Lower lobe of right lung (tissue), 2 donors: ENCODE data around the gene FRY. TPM values are rescaled to one million over a fixed set of nuclear protein-coding genes. Genes with fewer than 3 reads are reported as not detected.

Experiments used
- ATAC-seq, 2 donors: fragments of 200-7000 bp; cut with Tn5 transposase; one replicate each; pipeline ENCODE4 v1.9.1; 2020 to 2022; ENCODE audit warnings: mild to moderate bottlenecking in 2 of 2, moderate library complexity in 2 of 2
- DNase-seq: peaks from one replicate; pipeline ENCODE4 v3.0.0-alpha.2; 2020
- H3K27ac ChIP-seq: fragments of 200-600 bp; one replicate; pipeline ENCODE4 v1.8.0; 2022
- H3K27me3 ChIP-seq: fragments of 200-600 bp; one replicate; pipeline ENCODE4 v1.8.0; 2022; ENCODE audit warnings: low read depth
- H3K36me3 ChIP-seq: fragments of 200-600 bp; one replicate; pipeline ENCODE4 v1.8.0; 2022; ENCODE audit warnings: mild to moderate bottlenecking
- H3K4me1 ChIP-seq: fragments of 200-600 bp; one replicate; pipeline ENCODE4 v1.8.0; 2022
- H3K4me3 ChIP-seq: fragments of 200-600 bp; one replicate; pipeline ENCODE4 v1.8.0; 2022; ENCODE audit warnings: mild to moderate bottlenecking
- H3K9me3 ChIP-seq: fragments of 200-600 bp; one replicate; pipeline ENCODE4 v1.8.0; 2022
- CTCF ChIP-seq: fragments of 200-600 bp; IDR thresholded peaks from one replicate; pipeline ENCODE4 v1.8.0; 2022; ENCODE audit warnings: antibody characterized with exemption, mild to moderate bottlenecking
- intact Hi-C: fragments of 100-400 bp; cut with DNase I; formaldehyde crosslinking; loops from one replicate; pipeline ENCODE4 v1.11.0; 2022
- total RNA-seq: library from RNA; stranded (reverse); fragmentation: NEBNext Ultra II Directional; extraction: Animal tissue kit (Norgen Biotek cat#: 25700); gene quantifications from one replicate; pipeline ENCODE4 v1.2.1, GENCODE V29; 2021
- donor health status: DM: no; HTN: yes; CAD: no; lungs with severe emphysema.

The FRY gene
- total RNA-seq, 1 donor from 2014 or later, result 93.7 TPM

- Histone ChIP-seq H3K9me3 (no peaks in the 10 kb centered on the region), H3K36me3 (no peaks in the 10 kb centered on the region), H3K27me3 (no peaks in the 10 kb centered on the region), H3K4me3 (no peak overlapping the region), H3K4me1 (peaks cover 16% of the 10 kb centered on the region), H3K27ac (no peak overlapping the region)
- no peak for TF ChIP-seq CTCF
- intact Hi-C loops, result no loop called here
- ATAC-seq (peak; percentile 16 to 60), DNase-seq (peak; percentile 47)
These were observed 134.2 kb downstream of the FRY start for GRCh38 chr13:32165796-32166195.

GRCh38 chr13:32168131-32168530, 136.6 kb downstream of the FRY start:
- no peak for DNase-seq
- Histone ChIP-seq H3K27ac (no peak overlapping the region), H3K9me3 (no peaks in the 10 kb centered on the region), H3K36me3 (no peaks in the 10 kb centered on the region), H3K27me3 (no peaks in the 10 kb centered on the region), H3K4me1 (peaks cover 16% of the 10 kb centered on the region), H3K4me3 (no peak overlapping the region)
- no peak for TF ChIP-seq CTCF
- ATAC-seq, result no peak
- intact Hi-C loops, result no loop called here

- DNase-seq (no peak), ATAC-seq (no peak)
- intact Hi-C loops, result no loop called here
- no peak for TF ChIP-seq CTCF
- Histone ChIP-seq H3K27ac (no peak overlapping the region), H3K4me3 (no peak overlapping the region), H3K27me3 (no peaks in the 10 kb centered on the region), H3K9me3 (no peaks in the 10 kb centered on the region), H3K36me3 (no peaks in the 10 kb centered on the region), H3K4me1 (peaks cover 4% of the 10 kb centered on the region)
These were observed 139.3 kb downstream of the FRY start for GRCh38 chr13:32170841-32171240.

GRCh38 chr13:32173881-32174280, 142.3 kb downstream of the FRY start:
- no peak for DNase-seq
- Histone ChIP-seq H3K36me3 (no peaks in the 10 kb centered on the region), H3K9me3 (no peaks in the 10 kb centered on the region), H3K27me3 (no peaks in the 10 kb centered on the region), H3K27ac (no peak overlapping the region), H3K4me1 (no peaks in the 10 kb centered on the region), H3K4me3 (no peak overlapping the region)
- intact Hi-C loops, result no loop called here
- no peak for ATAC-seq
- no peak for TF ChIP-seq CTCF

DNA sequence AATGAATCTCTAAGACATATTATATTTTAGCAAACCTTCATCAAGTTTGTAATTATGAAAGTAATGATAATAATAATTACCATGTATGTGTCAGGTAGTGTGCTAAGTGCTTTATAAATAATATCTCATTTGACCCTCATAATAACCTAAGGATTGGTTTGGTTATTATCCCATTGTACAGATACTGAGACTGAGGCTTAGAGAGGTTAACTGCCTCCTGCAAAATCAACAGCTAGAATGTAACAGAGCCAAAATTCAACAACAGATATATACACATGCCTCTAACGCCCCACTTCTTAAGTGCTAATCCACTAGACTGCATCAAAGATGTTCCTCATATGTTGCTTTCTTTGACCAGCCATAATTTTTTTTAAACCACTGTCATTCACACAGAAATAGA, 142.8 kb downstream of the FRY start:
- H3K9me3 ChIP-seq, result no peaks in the 10 kb centered on the region
- TF ChIP-seq CTCF, result no peak
- no peak overlapping the region for H3K27ac ChIP-seq
- no peaks in the 10 kb centered on the region for H3K36me3 ChIP-seq
- H3K27me3 ChIP-seq, result no peaks in the 10 kb centered on the region
- DNase-seq (no peak), ATAC-seq (no peak)
- intact Hi-C loops, result no loop called here
- H3K4me1 ChIP-seq, result no peaks in the 10 kb centered on the region
- no peak overlapping the region for H3K4me3 ChIP-seq

DNA sequence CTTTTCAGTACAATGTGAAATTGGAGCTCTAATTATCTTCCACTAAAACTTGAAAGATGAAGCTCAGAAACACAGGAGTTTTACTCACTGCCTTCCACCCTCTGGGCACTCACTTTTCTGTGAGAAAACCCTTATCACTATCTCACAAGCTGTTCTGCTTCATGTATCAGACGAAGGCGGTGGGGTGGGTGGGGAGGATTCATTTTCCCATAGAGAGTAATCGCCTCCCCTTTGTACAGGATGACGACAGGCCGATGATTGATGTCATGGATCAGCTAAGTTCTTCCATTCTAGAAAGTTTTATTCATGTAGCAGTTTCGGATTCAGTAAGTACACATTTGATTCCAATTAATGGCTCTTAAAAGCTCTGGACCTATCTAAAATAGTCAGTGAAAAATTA, 143.7 kb downstream of the FRY start:
- Histone ChIP-seq H3K27ac (no peak overlapping the region), H3K4me3 (no peak overlapping the region), H3K9me3 (no peaks in the 10 kb centered on the region), H3K36me3 (peaks cover 2% of the 10 kb centered on the region), H3K4me1 (no peaks in the 10 kb centered on the region), H3K27me3 (no peaks in the 10 kb centered on the region)
- ATAC-seq, result no peak
- DNase-seq, result no peak
- intact Hi-C loops, result no loop called here
- no peak for TF ChIP-seq CTCF
